GM06990 (cell line): ENCODE results near the gene RABGAP1.

Experiments used
- DNase-seq: peaks from one replicate; pipeline ENCODE4 v3.0.0-alpha.2; 2011; ENCODE audit not compliant: insufficient read length; ENCODE audit errors: extremely low read depth
- H3K27me3 ChIP-seq: replicated peaks from 2 replicates; pipeline ENCODE4 v1.6.0; 2011; ENCODE audit warnings: low read length; ENCODE audit not compliant: control insufficient read depth, insufficient read depth
- H3K36me3 ChIP-seq: 2 replicates; pipeline ENCODE4 v1.5.1; 2011; ENCODE audit warnings: low read length; ENCODE audit not compliant: control insufficient read depth, insufficient read depth
- H3K4me3 ChIP-seq: replicated peaks from 2 replicates; pipeline ENCODE4 v1.5.1; 2011; ENCODE audit warnings: low read depth, mild to moderate bottlenecking, control low read depth, low read length
- TF ChIP-seq, protein P1 (sequence below): IDR thresholded peaks from 2 replicates; pipeline ENCODE4 v1.5.1; 2011; ENCODE audit warnings: low read length, control low read depth, mild to moderate bottlenecking, inconsistent platforms; ENCODE audit not compliant: insufficient read depth, poor library complexity, severe bottlenecking

The RABGAP1 gene

DNA sequence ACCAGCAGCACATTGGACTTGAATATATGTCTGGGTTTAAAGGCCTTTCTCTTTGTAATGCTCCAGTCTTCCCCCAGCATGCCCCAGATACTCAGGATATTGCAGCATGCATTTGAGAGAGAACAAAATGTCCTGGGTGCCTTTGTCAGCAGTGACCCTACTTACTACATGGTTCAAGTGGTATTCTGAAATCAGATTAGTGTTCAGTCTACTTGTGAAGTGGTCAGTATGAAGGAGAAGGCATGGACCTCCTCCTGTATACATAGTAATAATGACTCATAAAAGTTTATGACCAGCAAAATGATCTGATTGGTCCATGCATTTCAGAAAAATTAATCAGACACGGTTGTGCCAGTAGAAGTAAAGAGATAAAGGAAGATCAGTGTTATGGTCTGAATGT lies 118.0 kb downstream of the RABGAP1 start:
- no peaks in the 10 kb centered on the region for H3K27me3 ChIP-seq
- TF ChIP-seq, protein P1, sequence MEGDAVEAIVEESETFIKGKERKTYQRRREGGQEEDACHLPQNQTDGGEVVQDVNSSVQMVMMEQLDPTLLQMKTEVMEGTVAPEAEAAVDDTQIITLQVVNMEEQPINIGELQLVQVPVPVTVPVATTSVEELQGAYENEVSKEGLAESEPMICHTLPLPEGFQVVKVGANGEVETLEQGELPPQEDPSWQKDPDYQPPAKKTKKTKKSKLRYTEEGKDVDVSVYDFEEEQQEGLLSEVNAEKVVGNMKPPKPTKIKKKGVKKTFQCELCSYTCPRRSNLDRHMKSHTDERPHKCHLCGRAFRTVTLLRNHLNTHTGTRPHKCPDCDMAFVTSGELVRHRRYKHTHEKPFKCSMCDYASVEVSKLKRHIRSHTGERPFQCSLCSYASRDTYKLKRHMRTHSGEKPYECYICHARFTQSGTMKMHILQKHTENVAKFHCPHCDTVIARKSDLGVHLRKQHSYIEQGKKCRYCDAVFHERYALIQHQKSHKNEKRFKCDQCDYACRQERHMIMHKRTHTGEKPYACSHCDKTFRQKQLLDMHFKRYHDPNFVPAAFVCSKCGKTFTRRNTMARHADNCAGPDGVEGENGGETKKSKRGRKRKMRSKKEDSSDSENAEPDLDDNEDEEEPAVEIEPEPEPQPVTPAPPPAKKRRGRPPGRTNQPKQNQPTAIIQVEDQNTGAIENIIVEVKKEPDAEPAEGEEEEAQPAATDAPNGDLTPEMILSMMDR, result no peak
- DNase-seq, result no peak
- H3K4me3 ChIP-seq, result no peak overlapping the region
- H3K36me3 ChIP-seq, result no peaks in the 10 kb centered on the region

DNA sequence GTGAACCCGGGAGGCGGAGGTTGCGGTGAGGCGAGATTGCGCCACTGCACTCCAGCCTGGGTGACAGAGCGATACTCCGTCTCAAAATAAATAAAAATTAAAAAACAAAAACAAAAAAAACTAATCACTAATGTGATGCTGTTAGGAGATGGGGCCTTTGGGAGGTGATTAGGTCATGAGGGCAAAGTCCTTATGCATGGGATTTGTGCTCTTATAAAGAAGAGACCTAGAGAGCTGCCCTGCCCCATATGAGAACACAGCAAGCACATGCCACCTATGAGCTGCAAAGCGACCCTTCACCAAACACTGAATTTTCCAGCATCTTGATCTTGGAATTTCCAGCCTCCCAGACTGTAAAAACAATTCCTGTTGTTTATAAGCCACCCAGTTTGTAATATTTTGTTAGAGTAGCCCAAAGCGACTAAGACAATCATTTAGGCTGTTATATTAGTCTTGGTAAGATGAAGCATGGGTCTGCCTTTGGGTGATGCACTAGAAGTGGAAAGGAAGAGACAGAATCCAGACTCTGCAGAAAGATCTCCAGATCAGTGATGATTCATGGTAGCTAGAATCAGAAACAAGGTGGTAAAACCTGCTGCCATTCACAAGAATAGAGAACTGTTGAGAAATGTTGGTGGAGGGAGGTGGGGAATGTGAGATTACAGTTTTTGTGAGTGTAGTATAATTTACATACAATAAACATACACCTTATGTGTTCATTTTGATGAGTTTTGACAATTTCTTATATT lies 118.8 kb downstream of the RABGAP1 start:
- Histone ChIP-seq H3K4me3 (no peak overlapping the region), H3K36me3 (no peaks in the 10 kb centered on the region), H3K27me3 (no peaks in the 10 kb centered on the region)
- no peak for DNase-seq
- TF ChIP-seq, protein P1, result no peak

DNA sequence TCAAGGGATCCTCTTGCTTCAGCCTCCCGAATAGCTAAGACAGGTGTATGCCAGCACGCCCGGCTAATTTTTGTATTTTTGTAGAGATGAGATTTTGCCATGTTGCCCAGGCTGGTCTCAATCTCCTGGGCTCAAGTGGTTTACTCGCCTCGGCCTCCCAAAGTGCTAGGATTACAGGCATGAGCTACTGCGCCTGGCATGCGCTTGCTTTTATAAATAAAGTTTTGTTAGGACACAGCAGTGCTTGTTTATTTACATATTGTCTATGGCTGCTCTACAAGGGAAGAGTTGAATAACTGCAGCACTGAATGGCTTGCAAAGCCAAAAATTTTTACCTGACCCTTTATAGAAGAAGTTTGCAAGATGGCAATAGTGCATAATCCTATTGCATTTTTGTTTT lies 120.4 kb downstream of the RABGAP1 start:
- no peaks in the 10 kb centered on the region for H3K27me3 ChIP-seq
- H3K36me3 ChIP-seq, result peaks cover under 1% of the 10 kb centered on the region; the same call in 1 of the 2 replicates
- TF ChIP-seq, protein P1, result no peak
- H3K4me3 ChIP-seq, result no peak overlapping the region
- DNase-seq, result no peak

DNA sequence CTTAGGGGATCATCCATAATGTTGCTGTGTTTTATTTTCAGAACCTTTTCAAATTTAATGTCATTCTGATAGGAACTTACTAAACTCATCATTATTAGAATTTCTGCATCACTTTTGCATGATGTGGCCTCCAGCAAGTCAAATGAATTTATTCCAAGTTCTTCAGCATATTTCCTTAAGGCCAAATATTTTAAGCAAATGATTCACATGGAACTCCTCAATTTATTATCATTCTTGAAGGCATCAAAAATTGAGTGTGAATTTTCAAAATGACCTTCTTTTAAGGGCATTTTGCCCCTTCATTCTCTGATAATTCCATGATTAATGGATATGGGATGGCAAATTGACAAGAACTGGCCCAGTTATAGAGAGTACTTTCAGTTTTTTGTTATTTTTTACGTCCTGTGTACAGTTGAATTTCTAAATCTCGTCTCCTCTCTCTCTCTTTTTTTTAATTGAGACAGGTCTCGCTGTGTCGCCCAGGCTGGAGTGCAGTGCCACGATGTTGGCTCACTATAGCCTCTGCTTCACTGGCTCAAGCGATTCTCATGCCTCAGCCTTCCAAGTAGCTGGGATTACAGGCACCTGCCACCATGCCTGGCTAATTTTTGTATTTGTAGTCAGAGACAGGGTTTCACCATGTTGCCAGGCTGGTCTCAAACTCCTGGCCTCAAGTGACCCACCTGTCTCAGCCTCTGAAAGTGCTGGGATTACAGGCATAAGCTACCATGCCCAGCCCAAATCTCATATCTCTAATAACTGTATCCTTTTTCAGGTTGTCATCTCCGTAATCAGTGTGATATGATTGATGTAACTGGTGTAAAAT lies 121.7 kb downstream of the RABGAP1 start:
- TF ChIP-seq, protein P1, result no peak
- H3K36me3 ChIP-seq, result peaks cover 6% of the 10 kb centered on the region; the same call in 1 of the 2 replicates
- no peaks in the 10 kb centered on the region for H3K27me3 ChIP-seq
- DNase-seq, result no peak
- no peak overlapping the region for H3K4me3 ChIP-seq

DNA sequence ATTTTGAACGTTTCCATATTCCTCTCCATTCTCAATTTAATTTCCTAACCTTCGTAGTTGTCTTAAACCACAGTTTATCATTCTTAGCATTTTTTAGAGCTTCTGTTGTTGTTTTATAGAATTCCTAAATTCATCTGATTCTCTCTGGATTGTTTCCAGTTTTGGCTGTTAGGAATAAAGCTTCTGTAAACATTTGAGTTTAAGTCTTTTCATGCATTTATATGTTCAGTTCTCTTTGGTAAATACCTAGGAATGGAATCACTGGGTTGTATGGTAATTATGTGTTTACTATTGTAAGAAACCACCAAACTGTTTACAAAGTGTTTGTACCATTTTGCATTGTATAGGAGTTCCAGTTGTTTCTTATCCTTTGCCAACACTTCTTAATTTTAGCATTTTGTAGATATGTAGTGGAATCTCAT lies 122.4 kb downstream of the RABGAP1 start:
- peaks cover 6% of the 10 kb centered on the region; the same call in 1 of the 2 replicates for H3K36me3 ChIP-seq
- TF ChIP-seq, protein P1, result no peak
- DNase-seq, result no peak
- H3K4me3 ChIP-seq, result no peak overlapping the region
- no peaks in the 10 kb centered on the region for H3K27me3 ChIP-seq
